ENCODE data around the gene PDE4A.

- no peak for TF ChIP-seq CTCF (IDR thresholded peaks at IDR 0.05)
- TF ChIP-seq POLR2AphosphoS5 (IDR thresholded peaks at IDR 0.05), result no peak
Observed at GRCh38 chr19:10462557-10462956, 42.2 kb downstream of the PDE4A start.
